ENCODE measurements around the gene ATP13A5. TPM values are rescaled to one million over a fixed set of nuclear protein-coding genes. Genes with fewer than 3 reads are reported as not detected.

Gene ATP13A5
- not detected in 2 replicates for total RNA-seq (2014; rRNA removed; shearing (Covaris generic))

GRCh38 chr3:193378706-193379105 lies at the start of gene ATP13A5:
Gene ATP13A5, minus strand, starts transcription at chr3:193378753. Its CDS starts 28 bp downstream, at chr3:193378725.
- Histone ChIP-seq H3K4me1 (replicated peaks) (no peaks in the 10 kb centered on the region), H3K27me3 (replicated peaks) (no peaks in the 10 kb centered on the region), H3K9me3 (replicated peaks) (no peaks in the 10 kb centered on the region), H3K4me3 (no peak within 1 kb of the TSS), H3K36me3 (no peaks in the 10 kb centered on the region), H3K27ac (no peak within 1 kb of the TSS)
- DNase-seq (ENCODE audit: low read depth in 1 of 2, low spot score in 2 of 2), result no peak

DNA sequence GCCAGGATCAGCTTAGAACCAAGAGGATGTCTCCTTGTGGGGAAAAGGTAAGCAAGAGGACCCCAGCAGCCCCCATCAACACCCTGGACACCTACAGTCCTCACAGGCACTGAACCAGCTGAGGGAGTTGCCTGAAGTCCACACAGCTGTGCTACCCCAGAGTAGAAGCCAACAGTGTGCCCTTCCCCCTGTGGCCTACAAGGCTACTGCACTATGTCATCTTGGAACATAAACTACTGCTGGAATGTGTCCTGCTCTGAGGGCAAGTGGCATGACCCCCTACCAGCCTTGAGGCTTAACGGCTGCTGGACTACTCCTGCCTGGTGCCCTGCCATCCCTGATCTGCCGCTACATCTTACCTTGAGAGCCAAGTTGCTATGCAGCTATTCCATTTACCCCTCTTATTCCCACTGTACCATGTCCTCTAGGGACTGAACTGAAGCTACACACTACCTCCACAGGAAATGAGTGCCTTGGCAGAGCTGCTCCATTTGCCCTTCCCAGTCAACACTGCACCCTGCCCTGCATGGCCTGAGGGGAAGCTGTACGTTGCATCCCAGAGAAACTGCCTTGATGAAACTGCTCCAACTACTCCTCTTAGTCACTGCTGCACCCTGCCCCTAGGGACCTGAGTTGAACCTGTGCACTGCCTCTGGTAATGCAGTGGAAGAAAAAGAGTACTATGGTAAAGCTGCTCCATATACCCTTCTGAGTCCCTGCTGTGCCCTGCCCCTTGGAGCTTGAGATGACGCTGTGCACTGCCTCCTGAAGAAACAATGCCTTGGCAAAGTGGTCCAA lies 40.2 kb upstream of the ATP13A5 start:
- Histone ChIP-seq H3K27me3 (replicated peaks) (no peaks in the 10 kb centered on the region), H3K4me3 (no peak overlapping the region), H3K27ac (no peak overlapping the region), H3K9me3 (replicated peaks) (0 out of 2 replicates have a peak, but pooled peaks cover 6% of the 10 kb centered on the region), H3K36me3 (no peaks in the 10 kb centered on the region), H3K4me1 (replicated peaks) (no peaks in the 10 kb centered on the region)
- no peak for DNase-seq (ENCODE audit: low read depth in 1 of 2, low spot score in 2 of 2)

GRCh38 chr3:193416629-193417028 lies 38.1 kb upstream of the ATP13A5 start:
- H3K36me3 ChIP-seq, result no peaks in the 10 kb centered on the region
- no peak overlapping the region for H3K4me3 ChIP-seq
- no peak overlapping the region for H3K27ac ChIP-seq
- DNase-seq (ENCODE audit: low read depth in 1 of 2, low spot score in 2 of 2), result no peak
- no peaks in the 10 kb centered on the region for H3K27me3 ChIP-seq (replicated peaks)
- H3K9me3 ChIP-seq (replicated peaks), result 0 out of 2 replicates have a peak, but pooled peaks cover 6% of the 10 kb centered on the region
- no peaks in the 10 kb centered on the region for H3K4me1 ChIP-seq (replicated peaks)

GRCh38 chr3:193407688-193408087 lies 29.1 kb upstream of the ATP13A5 start:
- Histone ChIP-seq H3K4me3 (no peak overlapping the region), H3K27me3 (replicated peaks) (no peaks in the 10 kb centered on the region), H3K4me1 (replicated peaks) (no peaks in the 10 kb centered on the region), H3K36me3 (no peaks in the 10 kb centered on the region), H3K27ac (no peak overlapping the region), H3K9me3 (replicated peaks) (no peaks in the 10 kb centered on the region)
- no peak for DNase-seq (ENCODE audit: low read depth in 1 of 2, low spot score in 2 of 2)

DNA sequence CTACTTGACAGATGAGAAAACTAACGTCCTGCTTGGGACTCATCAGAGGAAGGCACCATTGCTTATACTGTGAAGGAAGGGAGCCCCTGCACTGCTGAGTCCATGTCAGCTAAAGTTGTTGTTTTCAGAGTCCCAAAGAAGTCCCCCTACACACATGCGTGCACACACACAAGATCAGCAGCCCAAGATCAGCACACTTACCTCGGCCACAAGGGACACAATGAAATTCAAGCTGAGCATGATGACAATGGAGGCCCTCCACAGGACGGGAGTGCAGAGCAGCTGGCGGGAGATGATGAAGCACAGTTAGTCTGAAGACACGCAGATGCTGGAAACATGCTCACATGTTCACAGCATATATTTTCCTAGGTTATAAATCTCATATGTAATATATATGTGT lies 28.6 kb upstream of the ATP13A5 start:
- H3K27me3 ChIP-seq (replicated peaks), result no peaks in the 10 kb centered on the region
- H3K4me1 ChIP-seq (replicated peaks), result no peaks in the 10 kb centered on the region
- H3K9me3 ChIP-seq (replicated peaks), result no peaks in the 10 kb centered on the region
- no peak overlapping the region for H3K4me3 ChIP-seq
- H3K27ac ChIP-seq, result no peak overlapping the region
- no peaks in the 10 kb centered on the region for H3K36me3 ChIP-seq
- no peak for DNase-seq (ENCODE audit: low read depth in 1 of 2, low spot score in 2 of 2)

GRCh38 chr3:193403307-193403706 lies 24.8 kb upstream of the ATP13A5 start:
- H3K27ac ChIP-seq, result no peak overlapping the region
- no peak overlapping the region for H3K4me3 ChIP-seq
- DNase-seq (ENCODE audit: low read depth in 1 of 2, low spot score in 2 of 2), result no peak
- H3K27me3 ChIP-seq (replicated peaks), result no peaks in the 10 kb centered on the region
- no peaks in the 10 kb centered on the region for H3K9me3 ChIP-seq (replicated peaks)
- H3K4me1 ChIP-seq (replicated peaks), result no peaks in the 10 kb centered on the region
- H3K36me3 ChIP-seq, result no peaks in the 10 kb centered on the region

DNA sequence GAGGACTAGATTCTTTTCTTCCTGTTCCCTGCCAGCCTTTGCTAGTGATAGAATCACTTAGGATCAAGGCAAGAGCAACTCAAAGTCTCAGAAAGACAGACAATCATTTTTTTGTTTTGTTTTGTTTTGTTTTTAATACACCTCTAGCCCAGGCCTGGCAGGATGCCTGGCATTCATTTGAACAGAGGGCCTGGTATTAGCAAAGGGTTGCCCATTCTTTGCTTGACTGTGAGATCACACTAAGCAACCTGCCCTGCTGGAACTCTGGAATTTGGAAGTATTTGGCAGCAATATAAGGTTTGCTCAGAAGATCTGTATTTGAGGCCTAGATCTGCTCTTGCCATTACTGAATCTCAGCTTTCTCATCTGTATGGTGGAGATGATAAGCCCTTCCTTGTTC lies 21.8 kb upstream of the ATP13A5 start:
- H3K4me1 ChIP-seq (replicated peaks), result no peaks in the 10 kb centered on the region
- no peaks in the 10 kb centered on the region for H3K9me3 ChIP-seq (replicated peaks)
- H3K36me3 ChIP-seq, result no peaks in the 10 kb centered on the region
- DNase-seq (ENCODE audit: low read depth in 1 of 2, low spot score in 2 of 2), result no peak
- H3K27me3 ChIP-seq (replicated peaks), result no peaks in the 10 kb centered on the region
- no peak overlapping the region for H3K4me3 ChIP-seq
- no peak overlapping the region for H3K27ac ChIP-seq

- peaks cover 6% of the 10 kb centered on the region for H3K4me1 ChIP-seq (replicated peaks)
- no peaks in the 10 kb centered on the region for H3K9me3 ChIP-seq (replicated peaks)
- H3K36me3 ChIP-seq, result no peaks in the 10 kb centered on the region
- no peak overlapping the region for H3K27ac ChIP-seq
- no peak for DNase-seq (ENCODE audit: low read depth in 1 of 2, low spot score in 2 of 2)
- no peak overlapping the region for H3K4me3 ChIP-seq
- H3K27me3 ChIP-seq (replicated peaks), result no peaks in the 10 kb centered on the region
Observed at GRCh38 chr3:193396451-193397244, 18.1 kb upstream of the ATP13A5 start.

GRCh38 chr3:193391902-193392301 lies 13.3 kb upstream of the ATP13A5 start:
- H3K27me3 ChIP-seq (replicated peaks), result no peaks in the 10 kb centered on the region
- H3K27ac ChIP-seq, result no peak overlapping the region
- H3K4me1 ChIP-seq (replicated peaks), result peaks cover 8% of the 10 kb centered on the region
- DNase-seq (ENCODE audit: low read depth in 1 of 2, low spot score in 2 of 2), result peak in 1 of 2 experiments; percentile 24
- no peaks in the 10 kb centered on the region for H3K36me3 ChIP-seq
- H3K4me3 ChIP-seq, result no peak overlapping the region
- no peaks in the 10 kb centered on the region for H3K9me3 ChIP-seq (replicated peaks)

GRCh38 chr3:193389335-193389734 lies 10.8 kb upstream of the ATP13A5 start:
- H3K27me3 ChIP-seq (replicated peaks), result no peaks in the 10 kb centered on the region
- DNase-seq (ENCODE audit: low read depth in 1 of 2, low spot score in 2 of 2), result no peak
- peaks cover 8% of the 10 kb centered on the region for H3K4me1 ChIP-seq (replicated peaks)
- no peak overlapping the region for H3K27ac ChIP-seq
- H3K9me3 ChIP-seq (replicated peaks), result no peaks in the 10 kb centered on the region
- H3K36me3 ChIP-seq, result no peaks in the 10 kb centered on the region
- no peak overlapping the region for H3K4me3 ChIP-seq

DNA sequence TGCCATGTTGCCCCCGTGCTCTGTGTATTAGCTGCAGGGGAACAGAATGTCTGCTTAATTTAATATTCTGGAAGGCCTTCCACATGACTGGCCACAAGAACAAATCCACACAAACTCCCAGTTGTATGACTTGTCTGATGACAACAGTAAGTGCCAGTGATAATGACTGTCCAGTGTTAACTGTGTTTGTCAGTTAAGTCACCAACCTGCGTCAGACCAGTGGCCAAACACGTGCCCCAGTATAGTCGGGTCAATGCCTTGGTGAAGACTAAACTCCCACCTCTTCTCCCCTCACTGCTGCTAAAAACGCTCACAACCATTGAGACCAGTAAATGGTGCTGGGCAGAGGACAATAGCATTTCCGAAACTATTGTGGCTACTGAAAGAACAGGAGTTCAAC lies 9.8 kb upstream of the ATP13A5 start:
- H3K4me1 ChIP-seq (replicated peaks), result peaks cover 8% of the 10 kb centered on the region
- H3K27ac ChIP-seq, result no peak overlapping the region
- no peak for DNase-seq (ENCODE audit: low read depth in 1 of 2, low spot score in 2 of 2)
- H3K27me3 ChIP-seq (replicated peaks), result no peaks in the 10 kb centered on the region
- no peaks in the 10 kb centered on the region for H3K36me3 ChIP-seq
- no peak overlapping the region for H3K4me3 ChIP-seq
- H3K9me3 ChIP-seq (replicated peaks), result no peaks in the 10 kb centered on the region

- no peak for DNase-seq (ENCODE audit: low read depth in 1 of 2, low spot score in 2 of 2)
- no peaks in the 10 kb centered on the region for H3K36me3 ChIP-seq
- H3K4me1 ChIP-seq (replicated peaks), result peaks cover 8% of the 10 kb centered on the region
- H3K9me3 ChIP-seq (replicated peaks), result no peaks in the 10 kb centered on the region
- H3K4me3 ChIP-seq, result no peak overlapping the region
- H3K27ac ChIP-seq, result no peak overlapping the region
- no peaks in the 10 kb centered on the region for H3K27me3 ChIP-seq (replicated peaks)
Observed at GRCh38 chr3:193387596-193387995, 9.0 kb upstream of the ATP13A5 start.

- no peak for DNase-seq (ENCODE audit: low read depth in 1 of 2, low spot score in 2 of 2)
Observed at GRCh38 chr3:193377591-193377990, 962 bp downstream of the ATP13A5 start.

GRCh38 chr3:193375614-193376013 lies 2.9 kb downstream of the ATP13A5 start:
- Histone ChIP-seq H3K27ac (no peak overlapping the region), H3K4me1 (replicated peaks) (no peaks in the 10 kb centered on the region), H3K9me3 (replicated peaks) (no peaks in the 10 kb centered on the region), H3K4me3 (no peak overlapping the region), H3K27me3 (replicated peaks) (no peaks in the 10 kb centered on the region), H3K36me3 (no peaks in the 10 kb centered on the region)
- no peak for DNase-seq (ENCODE audit: low read depth in 1 of 2, low spot score in 2 of 2)

More at GRCh38 chr3:193377591-193377990, 962 bp downstream of the ATP13A5 start:
- Histone ChIP-seq H3K27ac (no peak overlapping the region), H3K4me3 (no peak overlapping the region), H3K36me3 (no peaks in the 10 kb centered on the region), H3K4me1 (replicated peaks) (no peaks in the 10 kb centered on the region), H3K9me3 (replicated peaks) (no peaks in the 10 kb centered on the region), H3K27me3 (replicated peaks) (no peaks in the 10 kb centered on the region)

Measured in SJSA1 (cell line).